T1000 (cell line): ENCODE measurements around the gene JAKMIP2.
"Not testable (repeated sequence)": the region's sequence is repeated elsewhere in the genome, so short reads cannot be mapped to it uniquely, and the experiment has no call there.

Experiments
- DNase-seq: peaks from one replicate; lab custom pipeline; 2025; ENCODE audit warnings: mixed read lengths; lab: John Stamatoyannopoulos, UW

JAKMIP2 gene

GRCh38 chr5:147658293-147658932, 124.1 kb downstream of the JAKMIP2 start:
- no peak for DNase-seq

DNA sequence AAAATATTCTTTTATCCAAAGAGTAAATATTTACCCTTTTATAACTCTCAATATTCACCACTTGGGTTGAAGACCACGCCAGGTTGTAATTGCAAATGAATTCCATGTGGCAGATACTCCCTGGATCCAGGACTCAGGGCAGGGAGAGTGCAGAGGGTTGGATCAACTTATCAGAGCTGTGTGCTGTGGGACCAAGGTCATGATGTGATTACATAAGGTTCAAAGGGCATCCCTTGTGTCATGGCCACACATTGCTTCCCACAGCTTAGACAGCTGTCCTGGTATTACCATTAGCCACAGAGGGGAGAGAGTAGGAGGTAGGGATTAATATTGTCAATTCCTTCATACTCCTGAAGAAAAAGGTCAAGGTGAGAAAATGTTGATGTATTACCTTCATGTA, 133.9 kb downstream of the JAKMIP2 start:
- DNase-seq: no peak

DNA sequence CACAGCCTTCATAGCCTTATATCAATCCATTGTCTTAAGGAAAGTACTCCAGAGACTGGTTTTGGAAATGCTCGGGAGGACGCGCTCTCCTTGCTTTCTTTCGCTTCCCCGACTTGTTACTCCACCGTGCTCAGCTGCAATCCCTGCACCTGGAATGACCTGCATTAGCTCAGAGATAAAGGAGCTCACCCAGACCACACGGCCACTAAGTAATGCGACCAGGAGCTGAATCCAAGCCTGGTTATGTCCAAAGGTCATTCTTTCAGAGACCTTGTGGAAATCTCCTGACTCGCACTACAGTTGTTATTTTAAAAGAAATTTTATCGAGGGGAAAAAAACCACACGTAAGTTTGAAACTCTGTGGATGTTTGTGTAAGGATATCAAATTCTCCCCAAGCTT, 137.3 kb downstream of the JAKMIP2 start:
- no peak for DNase-seq

- DNase-seq: no peak
Measured at GRCh38 chr5:147644460-147644859, 138.1 kb downstream of the JAKMIP2 start.

DNA sequence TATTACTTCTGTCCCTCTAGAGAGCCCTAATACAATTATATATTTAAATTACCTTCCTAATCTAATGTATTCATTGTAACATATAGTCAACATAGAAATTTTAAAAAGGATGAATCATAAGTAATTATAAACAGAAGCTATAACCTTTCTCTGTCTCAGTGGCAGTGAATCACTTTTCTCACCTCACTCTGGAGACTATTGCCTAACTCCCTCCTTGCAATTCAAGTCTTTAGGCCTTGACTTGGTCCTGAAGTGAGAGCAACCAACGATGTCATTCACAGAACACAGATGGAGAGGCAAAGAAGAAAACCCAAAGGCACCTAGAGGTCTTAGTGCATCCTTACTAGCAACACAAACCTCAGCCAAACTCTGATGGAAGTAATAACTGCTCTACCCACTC, 139.4 kb downstream of the JAKMIP2 start:
- no peak for DNase-seq

- DNase-seq: no peak
Measured at GRCh38 chr5:147642666-147643065, 139.9 kb downstream of the JAKMIP2 start.

- no peak for DNase-seq
Measured at GRCh38 chr5:147639321-147639720, 143.2 kb downstream of the JAKMIP2 start.

- DNase-seq: no peak
Measured at GRCh38 chr5:147636729-147636984, 145.9 kb downstream of the JAKMIP2 start.

DNA sequence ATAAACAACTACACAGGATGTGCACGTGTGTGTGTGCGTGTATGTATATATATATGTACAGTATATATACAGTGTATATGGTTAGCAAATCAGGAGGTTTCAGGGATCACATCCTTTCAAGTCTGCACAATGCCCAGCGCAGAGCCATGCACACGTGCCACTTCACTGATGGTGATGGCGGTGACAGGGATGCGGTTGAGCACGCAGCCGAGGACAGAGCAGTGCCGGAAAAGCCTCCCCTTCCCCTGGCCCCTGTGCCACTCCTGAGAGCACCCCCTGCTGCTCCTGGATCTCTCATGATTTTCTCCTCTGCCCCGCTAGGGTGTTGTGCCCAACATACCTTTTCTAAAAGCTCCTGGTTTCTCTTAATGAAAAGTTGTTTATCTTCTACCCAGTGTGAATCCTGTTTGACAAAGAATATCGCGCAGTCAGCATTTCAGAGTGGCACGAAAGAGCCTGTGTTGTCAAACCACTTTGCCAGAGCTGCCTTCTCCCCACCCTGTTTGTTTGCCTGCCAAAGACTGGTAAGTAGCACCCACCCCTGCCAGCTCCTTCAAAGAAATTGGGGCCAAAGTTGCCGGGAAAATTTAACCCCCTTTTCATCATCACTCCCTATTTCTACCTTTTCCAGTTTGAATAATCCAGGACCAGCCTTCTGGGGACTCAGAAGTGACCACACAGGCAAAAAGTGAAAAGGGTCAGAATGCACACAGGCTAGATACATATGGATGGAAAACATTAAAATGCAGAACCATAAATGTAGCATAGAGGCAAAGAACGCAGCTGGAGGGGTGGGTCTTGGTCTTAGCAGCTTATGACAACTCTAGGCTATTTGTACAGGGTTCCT, 146.4 kb downstream of the JAKMIP2 start:
- no peak for DNase-seq

DNA sequence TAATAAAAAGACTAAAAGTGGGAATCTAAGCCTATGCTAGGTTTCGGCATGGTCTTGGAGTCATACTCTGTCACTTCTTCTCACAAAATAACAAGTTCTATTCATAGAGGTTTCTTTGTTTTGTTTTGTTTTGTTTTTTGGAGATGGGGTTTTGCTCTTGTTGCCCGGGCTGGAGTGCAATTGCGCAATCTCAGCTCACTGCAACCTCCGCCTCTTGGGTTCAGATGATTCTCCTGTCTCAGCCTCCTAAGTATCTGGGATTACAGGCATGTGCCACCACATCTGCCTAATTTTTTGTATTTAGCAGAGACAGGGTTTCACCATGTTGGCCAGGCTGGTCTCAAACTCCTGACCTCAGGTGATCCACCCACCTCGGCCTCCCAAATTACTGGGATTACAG, 147.1 kb downstream of the JAKMIP2 start:
- not testable (repeated sequence) for DNase-seq

- no peak for DNase-seq
Measured at GRCh38 chr5:147633173-147633572, 149.4 kb downstream of the JAKMIP2 start.

- no peak for DNase-seq
Measured at GRCh38 chr5:147631428-147632003, 151.0 kb downstream of the JAKMIP2 start.

- no peak for DNase-seq
Measured at GRCh38 chr5:147629196-147629595, 153.3 kb downstream of the JAKMIP2 start.

GRCh38 chr5:147628058-147628895, 154.3 kb downstream of the JAKMIP2 start:
- DNase-seq: peak; percentile 43

- DNase-seq: no peak
Measured at GRCh38 chr5:147626464-147626863, 156.1 kb downstream of the JAKMIP2 start.

GRCh38 chr5:147621016-147621415, 161.5 kb downstream of the JAKMIP2 start:
- DNase-seq: no peak

GRCh38 chr5:147619281-147619878, 163.1 kb downstream of the JAKMIP2 start:
- DNase-seq: no peak

DNA sequence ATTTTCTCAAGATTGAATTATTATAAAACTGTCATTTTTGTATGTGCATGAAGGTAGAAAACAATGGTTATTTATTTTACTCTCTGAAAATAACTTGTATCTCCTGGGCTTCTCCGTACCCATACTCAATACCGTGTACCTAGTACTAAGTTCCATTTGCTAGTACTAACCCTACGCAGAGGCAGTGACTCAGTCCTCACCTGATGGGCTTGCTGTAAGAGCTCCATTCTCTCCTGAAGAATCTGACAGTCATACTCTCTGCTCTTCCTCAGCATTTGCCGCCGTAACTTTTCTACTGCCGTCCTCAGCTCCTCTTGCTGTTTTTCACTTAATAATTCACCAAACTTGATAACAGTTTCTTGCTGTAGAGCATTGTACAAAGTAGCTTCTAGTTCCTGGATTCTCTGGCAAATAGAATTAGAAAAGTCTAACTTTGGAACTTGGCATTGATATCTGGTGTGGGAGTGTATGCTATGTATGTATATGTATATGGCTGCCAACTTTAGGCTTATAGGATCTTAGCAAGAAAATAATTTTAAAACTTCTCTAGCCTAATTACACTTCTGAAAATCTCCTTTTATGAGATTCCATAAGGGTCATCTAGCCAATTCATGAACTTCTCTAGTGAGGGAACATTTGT, 164.7 kb downstream of the JAKMIP2 start:
- no peak for DNase-seq

DNA sequence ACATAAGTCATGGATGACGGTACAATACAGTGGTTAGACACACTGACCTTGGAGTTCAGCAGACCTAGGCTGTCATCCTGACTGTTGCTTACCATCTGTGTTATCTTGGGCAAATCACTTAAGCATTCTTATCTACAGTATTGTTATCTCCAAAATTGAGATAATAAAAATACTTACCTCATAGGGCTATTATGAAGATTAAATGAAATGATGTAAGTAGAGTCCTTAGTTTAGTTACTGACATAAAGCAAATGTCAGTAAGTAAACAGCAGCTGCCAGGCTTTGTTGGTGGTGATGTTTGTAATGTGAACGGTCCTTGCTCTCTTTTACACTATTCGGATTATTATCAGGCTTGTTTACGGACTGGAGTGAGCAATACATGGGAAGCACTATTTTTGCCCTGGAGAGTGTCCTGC, 165.3 kb downstream of the JAKMIP2 start:
- no peak for DNase-seq

- DNase-seq: no peak
Measured at GRCh38 chr5:147616421-147616820, 166.1 kb downstream of the JAKMIP2 start.

- DNase-seq: no peak
Measured at GRCh38 chr5:147613359-147613758, 169.2 kb downstream of the JAKMIP2 start.

GRCh38 chr5:147611483-147611882, 171.0 kb downstream of the JAKMIP2 start:
- no peak for DNase-seq
